NB4 (cell line): ENCODE measurements around the gene DMAC2.

Experiments
- MYC ChIP-seq: IDR thresholded peaks from 2 replicates; pipeline ENCODE4 v1.6.1; 2011; ENCODE audit warnings: low read depth, low read length
- POLR2A ChIP-seq: IDR thresholded peaks from 2 replicates; pipeline ENCODE4 v1.6.1; 2011; ENCODE audit warnings: mild to moderate bottlenecking; ENCODE audit not compliant: insufficient read length; ENCODE audit errors: extremely low read depth
- TF ChIP-seq, protein P1 (sequence below): IDR thresholded peaks from 2 replicates; pipeline ENCODE4 v1.6.1; 2011; ENCODE audit warnings: low read depth, low read length
- TF ChIP-seq, protein P2 (sequence below): IDR thresholded peaks from one replicate; pipeline ENCODE4 v1.5.1; 2012; ENCODE audit warnings: low read depth, low read length

GRCh38 chr19:41401483-41401882, 38.2 kb downstream of the DMAC2 start:
- TF ChIP-seq, protein P1, sequence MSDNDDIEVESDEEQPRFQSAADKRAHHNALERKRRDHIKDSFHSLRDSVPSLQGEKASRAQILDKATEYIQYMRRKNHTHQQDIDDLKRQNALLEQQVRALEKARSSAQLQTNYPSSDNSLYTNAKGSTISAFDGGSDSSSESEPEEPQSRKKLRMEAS: no peak
- TF ChIP-seq POLR2A: no peak
- TF ChIP-seq, protein P2, sequence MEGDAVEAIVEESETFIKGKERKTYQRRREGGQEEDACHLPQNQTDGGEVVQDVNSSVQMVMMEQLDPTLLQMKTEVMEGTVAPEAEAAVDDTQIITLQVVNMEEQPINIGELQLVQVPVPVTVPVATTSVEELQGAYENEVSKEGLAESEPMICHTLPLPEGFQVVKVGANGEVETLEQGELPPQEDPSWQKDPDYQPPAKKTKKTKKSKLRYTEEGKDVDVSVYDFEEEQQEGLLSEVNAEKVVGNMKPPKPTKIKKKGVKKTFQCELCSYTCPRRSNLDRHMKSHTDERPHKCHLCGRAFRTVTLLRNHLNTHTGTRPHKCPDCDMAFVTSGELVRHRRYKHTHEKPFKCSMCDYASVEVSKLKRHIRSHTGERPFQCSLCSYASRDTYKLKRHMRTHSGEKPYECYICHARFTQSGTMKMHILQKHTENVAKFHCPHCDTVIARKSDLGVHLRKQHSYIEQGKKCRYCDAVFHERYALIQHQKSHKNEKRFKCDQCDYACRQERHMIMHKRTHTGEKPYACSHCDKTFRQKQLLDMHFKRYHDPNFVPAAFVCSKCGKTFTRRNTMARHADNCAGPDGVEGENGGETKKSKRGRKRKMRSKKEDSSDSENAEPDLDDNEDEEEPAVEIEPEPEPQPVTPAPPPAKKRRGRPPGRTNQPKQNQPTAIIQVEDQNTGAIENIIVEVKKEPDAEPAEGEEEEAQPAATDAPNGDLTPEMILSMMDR: no peak
- no peak for TF ChIP-seq MYC
